ENCODE results near the gene NFIA.

NFIA gene

GRCh38 chr1:61226791-61227567 is 144.6 kb downstream of the NFIA start:
- no peak for DNase-seq

GRCh38 chr1:61227857-61228550 is 145.6 kb downstream of the NFIA start:
- DNase-seq = no peak

- DNase-seq = no peak
These were observed 148.2 kb downstream of the NFIA start for GRCh38 chr1:61230523-61230922.

GRCh38 chr1:61231795-61232194 is 149.4 kb downstream of the NFIA start:
- no peak for DNase-seq

GRCh38 chr1:61233121-61233660 is 150.8 kb downstream of the NFIA start:
- no peak for DNase-seq

GRCh38 chr1:61234587-61234919 is 152.2 kb downstream of the NFIA start:
- DNase-seq = no peak

GRCh38 chr1:61237147-61237546 is 154.8 kb downstream of the NFIA start:
- no peak for DNase-seq

- DNase-seq = no peak
These were observed 155.4 kb downstream of the NFIA start for GRCh38 chr1:61237659-61238358.

GRCh38 chr1:61238359-61238665 is 156.0 kb downstream of the NFIA start:
- no peak for DNase-seq

- no peak for DNase-seq
These were observed 158.5 kb downstream of the NFIA start for GRCh38 chr1:61240878-61241277.

GRCh38 chr1:61241411-61241838 is 159.1 kb downstream of the NFIA start:
- no peak for DNase-seq

GRCh38 chr1:61241973-61242381 is 159.6 kb downstream of the NFIA start:
- no peak for DNase-seq

- DNase-seq = no peak
These were observed 161.8 kb downstream of the NFIA start for GRCh38 chr1:61244114-61244513.

- DNase-seq = no peak
These were observed 163.5 kb downstream of the NFIA start for GRCh38 chr1:61245696-61246400.

- DNase-seq = no peak
These were observed 164.9 kb downstream of the NFIA start for GRCh38 chr1:61247051-61247825.

- DNase-seq = no peak
These were observed 165.8 kb downstream of the NFIA start for GRCh38 chr1:61247881-61248752.

- no peak for DNase-seq
These were observed 168.6 kb downstream of the NFIA start for GRCh38 chr1:61250933-61251332.

- DNase-seq = no peak
These were observed 170.8 kb downstream of the NFIA start for GRCh38 chr1:61253059-61253735.

- no peak for DNase-seq
These were observed 171.7 kb downstream of the NFIA start for GRCh38 chr1:61253912-61254633.

Data from activated CD4-positive, alpha-beta T cell treated with anti-CD3 and anti-CD28 coated beads, Interleukin-2, amount 50 U/mL, for 4 hours (primary cell).